CD4-positive, alpha-beta T cell treated with Interleukin-21 for 1 hour (primary cell): ENCODE measurements around the gene ST6GALNAC1.
"Not testable (repeated sequence)": the region's sequence is repeated elsewhere in the genome, so short reads cannot be mapped to it uniquely, and the experiment has no call there.

Experiments used
- DNase-seq: peaks from one replicate; pipeline ENCODE4 v3.0.0-alpha.2; 2020

Gene ST6GALNAC1

DNA sequence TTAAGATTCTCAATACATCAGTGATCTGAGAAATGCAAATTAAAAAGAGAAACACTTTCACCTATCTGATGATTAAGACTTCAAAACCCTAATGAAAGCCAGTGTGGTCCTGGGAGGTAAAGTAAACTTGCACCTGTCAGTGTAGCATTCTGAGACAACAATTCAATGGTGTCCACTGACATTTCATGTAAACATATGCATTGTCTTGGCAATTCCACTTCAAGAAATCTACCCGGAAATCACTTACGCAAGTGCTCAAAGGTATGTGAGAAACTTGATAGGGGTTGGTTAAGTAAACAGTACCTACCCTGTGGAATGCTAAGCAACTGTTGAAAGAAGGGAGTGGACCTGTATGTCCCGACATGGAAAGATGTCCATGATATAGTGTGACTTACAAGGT lies 2.1 kb downstream of the ST6GALNAC1 start:
- no peak for DNase-seq

DNA sequence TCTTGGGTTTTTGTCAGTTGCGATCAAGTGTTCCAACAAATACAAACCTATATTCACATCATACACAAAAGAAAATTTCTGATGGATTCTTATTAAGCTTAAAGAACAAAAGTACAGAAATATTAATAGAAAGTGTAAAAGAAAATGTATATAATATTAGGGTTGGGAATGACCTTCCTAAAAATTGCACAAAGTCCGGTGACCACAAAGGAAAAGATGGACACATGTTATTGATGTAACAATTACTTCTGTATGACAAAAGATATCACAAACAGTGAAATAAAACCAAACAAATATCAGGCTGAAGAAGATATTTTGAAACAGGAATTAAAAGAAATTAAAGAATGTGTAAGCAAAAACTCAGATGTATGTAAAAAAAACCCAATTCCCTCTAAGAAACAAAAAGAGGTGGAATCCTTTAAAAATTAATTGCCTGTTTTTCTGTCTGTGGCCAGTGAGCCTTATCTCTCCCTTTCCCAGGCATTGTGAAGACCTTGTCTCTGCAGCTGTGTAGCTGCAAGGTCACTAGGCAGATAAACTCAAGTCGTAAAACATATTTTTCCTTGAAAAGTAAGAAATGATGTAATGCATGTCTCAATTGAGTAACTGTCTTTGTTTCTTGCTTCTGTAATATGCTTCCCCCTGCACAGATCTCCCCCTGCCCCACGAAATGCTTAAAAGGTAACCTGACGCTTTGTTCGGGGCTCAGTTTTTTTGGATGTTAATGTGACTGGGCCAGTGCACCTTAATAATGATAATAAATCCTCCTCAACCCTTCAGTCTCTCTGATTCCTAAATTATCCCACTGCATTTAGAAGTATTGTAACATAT lies 2.8 kb downstream of the ST6GALNAC1 start:
- no peak for DNase-seq

DNA sequence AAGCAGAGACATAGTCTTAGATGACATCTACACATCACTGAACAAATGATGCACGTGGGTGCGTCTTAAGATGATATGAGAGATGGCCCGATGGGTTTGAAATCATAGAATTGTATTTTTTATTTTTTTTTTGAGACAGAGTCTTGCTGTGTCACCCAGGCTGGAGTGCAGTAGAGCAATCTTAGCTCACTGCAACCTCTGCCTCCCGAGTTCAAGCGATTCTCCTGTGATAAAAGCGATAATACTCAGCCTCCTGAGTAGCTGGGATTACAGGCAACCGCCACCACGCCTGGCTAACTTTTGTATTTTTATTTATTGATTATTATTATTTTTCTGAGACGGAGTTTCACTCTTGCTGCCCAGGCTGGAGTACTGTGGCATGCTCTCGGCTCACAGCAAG lies 5.3 kb downstream of the ST6GALNAC1 start:
- no peak for DNase-seq

DNA sequence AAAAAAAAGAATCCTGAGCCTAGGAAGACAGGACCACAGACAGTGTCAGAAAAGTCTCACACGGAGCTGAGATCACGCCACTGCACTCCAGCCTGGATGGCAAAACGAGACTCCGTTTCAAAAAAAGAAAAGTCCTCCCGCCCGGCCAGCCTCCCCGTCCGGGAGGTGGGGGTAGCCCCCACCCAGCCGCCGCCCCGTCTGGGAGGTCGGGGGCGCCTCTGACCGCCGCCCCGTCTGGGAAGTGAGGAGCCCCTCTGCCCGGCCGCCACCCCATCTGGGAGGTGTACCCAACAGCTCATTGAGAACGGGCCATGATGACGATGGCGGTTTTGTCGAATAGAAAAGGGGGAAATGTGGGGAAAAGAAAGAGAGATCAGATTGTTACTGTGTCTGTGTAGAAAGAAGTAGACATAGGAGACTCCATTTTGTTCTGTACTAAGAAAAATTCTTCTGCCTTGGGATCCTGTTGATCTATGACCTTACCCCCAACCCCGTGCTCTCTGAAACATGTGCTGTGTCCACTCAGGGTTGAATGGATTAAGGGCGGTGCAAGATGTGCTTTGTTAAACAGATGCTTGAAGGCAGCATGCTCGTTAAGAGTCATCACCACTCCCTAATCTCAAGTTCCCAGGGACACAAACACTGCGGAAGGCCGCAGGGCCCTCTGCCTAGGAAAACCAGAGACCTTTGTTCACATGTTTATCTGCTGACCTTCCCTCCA lies 6.9 kb downstream of the ST6GALNAC1 start:
- DNase-seq = not testable (repeated sequence)

DNA sequence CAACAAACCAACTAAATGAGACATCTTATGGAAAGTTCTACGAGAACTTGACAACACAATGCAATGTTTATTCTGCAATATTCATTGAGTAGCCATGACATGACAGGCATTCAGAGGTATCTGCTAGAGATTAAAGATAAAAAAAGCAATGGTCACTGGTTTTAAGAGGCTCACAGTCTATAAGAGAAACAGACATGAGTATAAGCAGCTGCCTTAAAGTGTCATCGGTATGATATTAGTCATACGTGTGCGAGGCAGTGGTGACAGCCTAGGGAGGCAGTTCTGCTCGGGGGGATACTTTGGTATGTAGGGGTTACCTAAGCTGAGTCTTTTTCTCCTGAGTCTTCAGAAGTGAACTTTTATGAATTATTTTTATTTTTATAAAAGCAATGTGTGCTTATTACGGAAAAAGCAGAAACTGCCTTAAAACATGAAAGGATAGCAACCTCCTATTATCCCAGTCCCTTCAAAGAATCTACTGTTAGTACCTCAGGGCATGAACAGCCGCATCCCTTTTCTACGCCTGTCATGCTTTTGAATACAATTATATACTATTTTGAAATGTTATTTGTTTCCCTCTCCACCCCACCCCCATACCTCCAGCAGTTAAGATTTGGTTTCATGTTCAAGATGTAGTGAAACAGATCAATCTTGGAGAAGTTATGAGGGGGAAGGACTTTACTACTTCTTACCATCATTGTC lies 7.7 kb downstream of the ST6GALNAC1 start:
- DNase-seq = no peak

DNA sequence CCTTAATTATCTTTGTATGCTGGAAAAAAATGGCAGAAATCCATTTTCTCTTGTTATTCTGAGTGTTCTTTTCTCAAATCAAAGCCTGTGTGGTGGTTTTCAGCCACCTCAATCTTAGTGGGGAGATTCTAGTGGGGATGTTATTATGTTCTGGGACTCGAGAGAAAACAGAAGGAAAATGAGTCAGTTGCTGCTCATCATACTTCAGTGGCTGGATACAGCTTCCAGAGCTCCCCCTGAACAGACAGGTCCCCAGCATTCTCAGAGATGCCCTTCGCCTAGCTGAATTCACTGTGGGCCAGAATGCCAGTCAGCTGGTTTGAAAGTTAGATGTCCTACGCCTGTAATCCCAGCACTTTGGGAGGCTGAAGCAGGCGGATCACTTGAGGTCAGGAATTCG lies 8.5 kb downstream of the ST6GALNAC1 start:
- DNase-seq = no peak

DNA sequence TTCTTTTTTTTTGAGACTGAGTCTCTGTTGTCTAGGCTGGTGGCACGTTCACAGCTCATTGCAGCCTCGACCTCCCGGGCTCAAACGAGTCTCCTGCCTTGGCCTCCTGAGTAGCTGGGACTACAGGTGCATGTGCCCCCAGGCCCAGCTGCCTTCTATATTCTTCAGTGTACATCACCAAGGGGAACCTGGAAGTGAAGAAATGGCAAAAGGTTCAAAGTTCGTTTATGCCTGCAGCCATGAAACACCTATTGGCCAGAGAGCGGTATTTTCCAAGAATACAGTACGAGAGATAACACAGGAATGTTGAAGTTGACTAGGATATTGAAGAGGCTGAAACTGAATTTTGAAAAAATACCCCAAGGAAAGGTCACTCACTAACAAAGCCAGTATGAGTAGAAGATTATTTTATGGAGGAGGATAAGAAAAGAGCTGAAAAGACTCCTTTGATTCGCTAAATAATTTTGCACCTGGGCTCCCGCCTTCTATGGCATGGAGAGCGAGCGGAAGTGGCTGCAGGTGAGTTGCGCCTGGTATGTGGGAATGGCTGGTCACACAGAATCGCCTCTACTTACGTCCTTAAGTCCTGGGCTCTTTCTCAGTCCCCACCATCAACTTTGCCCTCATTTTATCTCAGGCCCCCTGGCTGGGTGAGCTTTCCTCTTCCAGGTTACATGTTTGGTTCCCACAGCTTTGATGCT lies 9.8 kb downstream of the ST6GALNAC1 start:
- DNase-seq = no peak

DNA sequence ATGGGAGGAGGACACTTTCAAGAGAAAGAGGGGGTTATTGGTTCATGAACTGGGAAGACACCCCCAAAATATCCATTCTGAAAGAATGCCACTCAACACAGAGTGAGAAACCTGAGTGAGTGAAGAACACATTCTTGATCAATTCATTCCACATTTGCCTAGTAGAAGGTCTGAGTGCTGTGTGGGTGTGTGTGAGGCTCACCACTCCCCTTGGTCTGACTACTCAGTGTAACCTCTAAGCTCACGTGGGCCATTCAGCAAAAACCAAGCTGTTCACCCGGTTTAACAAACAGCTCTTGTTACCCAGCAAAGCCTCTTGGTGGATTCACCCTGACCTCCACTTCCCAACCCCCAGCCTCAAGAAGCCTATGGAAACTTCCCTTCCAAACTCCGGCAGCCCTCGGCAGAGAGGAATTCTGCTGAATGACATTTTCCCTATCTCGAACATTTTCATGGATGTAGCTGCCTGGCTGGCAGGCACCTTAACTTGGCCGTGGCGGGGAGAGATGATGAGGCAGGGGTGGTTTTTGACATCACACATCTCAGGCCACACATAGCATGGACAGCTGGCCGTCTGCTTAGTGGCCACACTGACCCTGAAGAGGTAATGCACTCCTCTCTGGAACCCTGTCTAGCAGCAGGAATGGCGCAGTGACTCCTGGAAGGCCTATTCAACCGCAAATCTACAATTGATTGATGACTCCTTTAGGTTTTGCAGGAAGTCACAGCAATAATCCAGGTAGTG lies 11.6 kb downstream of the ST6GALNAC1 start:
- DNase-seq = no peak

DNA sequence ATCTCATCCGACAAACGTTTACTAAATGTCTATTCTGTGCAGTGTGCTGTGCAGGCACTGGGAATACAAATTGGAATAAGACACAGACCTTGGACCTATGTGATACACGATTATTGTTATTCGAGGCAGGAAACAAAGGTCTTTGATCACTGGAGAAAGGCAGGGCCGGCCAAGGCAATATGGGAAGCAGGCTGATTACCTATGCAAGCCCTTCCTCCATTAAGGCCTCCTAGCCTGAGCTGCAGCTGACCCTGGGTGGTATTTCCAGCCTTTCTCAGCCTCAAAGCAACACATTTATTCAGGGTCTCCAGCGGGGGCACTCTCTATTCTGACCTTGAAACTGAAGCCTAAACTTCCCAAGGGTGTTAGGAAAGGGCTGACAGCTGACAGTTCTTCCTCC lies 13.4 kb downstream of the ST6GALNAC1 start:
- no peak for DNase-seq

DNA sequence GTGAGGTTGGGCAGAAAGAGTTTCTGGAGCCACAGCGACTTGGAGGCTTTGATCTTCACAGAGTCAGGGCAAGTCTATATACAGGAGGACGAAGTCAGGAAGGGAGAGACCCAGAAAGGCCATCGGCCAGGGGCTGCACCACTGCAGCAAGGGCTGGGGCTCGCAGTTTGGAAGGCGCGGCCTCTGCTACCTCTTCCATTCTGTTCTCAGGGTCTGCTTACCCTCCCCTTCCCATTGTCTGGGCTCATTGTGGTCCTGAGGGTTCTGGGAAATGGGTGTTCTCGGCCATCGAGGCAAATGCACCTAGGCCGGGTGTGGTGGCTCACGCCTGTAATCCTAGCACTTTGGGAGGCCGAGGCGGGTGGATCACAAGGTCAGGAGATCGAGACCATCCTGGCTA lies 16.0 kb downstream of the ST6GALNAC1 start:
- no peak for DNase-seq

DNA sequence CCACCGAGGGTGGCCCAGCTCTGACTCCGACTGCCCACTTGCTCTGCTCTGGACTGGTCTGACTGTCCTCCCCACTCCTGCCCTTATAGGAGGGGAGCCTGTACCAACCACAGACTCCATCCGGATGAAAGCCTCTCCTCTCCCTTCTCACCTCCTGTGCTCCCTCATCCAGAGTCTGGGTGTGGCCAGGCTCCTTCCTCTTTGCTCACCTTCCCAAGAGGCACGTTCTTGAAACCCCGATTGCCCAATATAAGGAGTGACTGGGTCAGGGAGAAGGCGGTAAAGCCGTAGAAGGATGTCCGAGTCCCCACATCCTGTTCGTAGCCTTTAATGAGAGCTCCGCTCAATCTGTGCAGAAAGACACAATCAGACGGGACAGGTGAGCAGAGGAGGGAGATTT lies 17.1 kb downstream of the ST6GALNAC1 start:
- no peak for DNase-seq

DNA sequence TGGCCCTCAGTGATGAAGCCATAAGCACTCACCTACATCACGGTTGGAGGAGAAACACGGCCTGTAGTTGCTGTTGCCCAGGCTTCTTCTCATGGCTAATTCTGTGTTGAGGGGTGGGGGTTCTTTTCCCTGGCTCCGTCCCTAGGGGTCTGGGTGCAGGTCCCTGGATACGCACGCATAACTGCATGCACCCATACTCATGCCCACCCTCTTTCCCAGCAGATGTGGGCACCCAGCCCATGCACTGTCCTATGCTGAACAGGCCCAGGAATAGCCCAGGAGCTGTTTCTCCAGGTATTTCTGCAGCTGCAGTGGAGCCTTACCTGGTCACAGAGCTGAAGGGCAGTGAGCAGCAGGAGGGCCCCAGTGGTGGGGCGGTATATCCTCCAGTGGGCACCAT lies 18.1 kb downstream of the ST6GALNAC1 start:
- no peak for DNase-seq

DNA sequence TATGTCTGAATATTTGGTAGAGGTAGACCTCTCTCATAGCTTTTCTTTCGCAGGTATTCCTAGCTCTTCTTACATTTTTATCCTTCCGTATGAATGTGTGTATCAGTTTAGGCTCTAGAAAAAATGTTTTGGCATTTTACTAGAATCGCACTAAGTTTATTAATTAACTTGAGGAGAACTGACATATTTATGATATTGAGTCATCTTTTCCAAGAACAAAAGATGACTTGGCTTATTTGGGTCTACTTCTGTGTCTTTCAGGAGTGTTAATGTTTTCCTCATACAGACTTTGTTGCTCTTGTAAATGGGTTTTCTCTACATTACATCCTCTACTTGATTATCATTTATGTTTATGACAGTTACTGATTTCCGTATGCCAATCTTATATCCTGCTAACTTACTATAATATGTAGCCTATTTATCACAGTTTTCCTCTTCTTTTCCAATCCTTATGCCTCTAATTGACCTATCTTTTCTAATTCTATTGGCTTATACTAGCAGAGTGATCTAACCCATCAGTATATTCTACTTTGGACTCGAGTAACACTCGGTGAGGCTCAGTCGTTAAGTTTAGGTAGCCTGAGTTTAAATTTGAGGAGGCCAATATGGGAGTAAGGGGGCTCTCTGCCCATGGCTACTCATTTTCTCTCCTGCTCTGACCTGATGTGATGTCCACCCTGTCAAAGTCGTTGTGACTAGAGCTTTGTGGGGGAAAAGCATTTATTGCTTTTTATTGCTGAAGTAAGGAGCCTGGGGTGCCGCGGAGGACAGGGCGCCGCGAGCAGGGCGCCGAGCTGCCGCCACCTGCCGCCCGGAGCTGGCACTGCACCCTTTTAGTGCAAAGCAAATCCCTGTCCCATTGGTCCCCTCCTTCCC lies 20.0 kb downstream of the ST6GALNAC1 start:
- DNase-seq = peak; percentile 80

DNA sequence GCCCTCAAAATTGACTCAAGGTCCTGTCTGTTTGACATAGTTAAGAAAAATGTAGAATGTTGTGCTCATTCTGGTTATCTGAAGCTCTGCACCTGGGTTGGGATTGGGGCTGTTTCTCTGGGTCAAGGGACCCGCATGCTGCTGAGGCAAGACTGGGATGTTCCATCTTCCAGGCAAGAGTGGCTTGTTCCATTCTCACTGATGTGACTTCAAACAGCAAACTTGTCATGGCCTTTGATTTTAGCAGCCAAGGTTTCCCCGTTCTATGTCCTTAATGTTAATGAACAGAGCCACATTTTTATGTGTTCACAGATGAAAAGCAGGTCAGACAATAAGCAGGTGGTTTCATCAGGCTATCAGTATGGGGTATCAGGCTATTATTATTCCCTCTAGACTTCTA lies 25.7 kb downstream of the ST6GALNAC1 start:
- no peak for DNase-seq

DNA sequence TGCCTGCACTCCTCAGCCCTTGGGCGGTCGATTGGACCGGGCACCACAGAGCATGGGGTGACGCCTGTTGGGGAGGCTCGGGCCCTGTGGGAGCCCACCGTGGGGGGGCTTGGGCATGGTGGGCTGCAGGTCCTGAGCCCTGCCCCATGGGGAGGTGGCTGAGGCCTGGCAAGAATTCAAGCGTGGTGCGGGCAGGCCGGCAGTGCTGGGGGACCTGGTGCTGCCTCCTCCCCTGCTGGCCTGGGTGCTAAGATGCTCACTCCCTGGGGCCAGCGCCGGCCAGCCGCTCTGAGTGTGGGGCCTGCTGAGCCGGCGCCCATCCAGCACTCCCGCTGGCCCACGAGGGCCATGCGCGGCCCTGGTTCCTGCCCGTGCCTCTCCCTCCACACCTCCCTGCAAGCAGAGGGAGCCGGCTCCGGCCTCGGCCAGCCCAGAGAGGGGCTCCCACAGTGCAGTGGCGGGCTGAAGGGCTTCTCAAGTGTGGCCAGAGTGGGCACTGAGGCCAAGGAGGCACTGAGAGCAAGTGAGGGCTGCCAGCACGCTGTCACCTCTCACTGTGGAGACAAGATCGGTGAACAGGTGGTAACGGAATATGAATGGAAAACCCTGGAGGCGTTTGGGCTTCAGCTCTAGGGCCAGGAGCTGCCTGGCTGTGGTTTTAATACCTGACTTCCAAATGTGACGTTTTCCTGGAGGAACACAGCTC lies 28.5 kb downstream of the ST6GALNAC1 start:
- DNase-seq = no peak

DNA sequence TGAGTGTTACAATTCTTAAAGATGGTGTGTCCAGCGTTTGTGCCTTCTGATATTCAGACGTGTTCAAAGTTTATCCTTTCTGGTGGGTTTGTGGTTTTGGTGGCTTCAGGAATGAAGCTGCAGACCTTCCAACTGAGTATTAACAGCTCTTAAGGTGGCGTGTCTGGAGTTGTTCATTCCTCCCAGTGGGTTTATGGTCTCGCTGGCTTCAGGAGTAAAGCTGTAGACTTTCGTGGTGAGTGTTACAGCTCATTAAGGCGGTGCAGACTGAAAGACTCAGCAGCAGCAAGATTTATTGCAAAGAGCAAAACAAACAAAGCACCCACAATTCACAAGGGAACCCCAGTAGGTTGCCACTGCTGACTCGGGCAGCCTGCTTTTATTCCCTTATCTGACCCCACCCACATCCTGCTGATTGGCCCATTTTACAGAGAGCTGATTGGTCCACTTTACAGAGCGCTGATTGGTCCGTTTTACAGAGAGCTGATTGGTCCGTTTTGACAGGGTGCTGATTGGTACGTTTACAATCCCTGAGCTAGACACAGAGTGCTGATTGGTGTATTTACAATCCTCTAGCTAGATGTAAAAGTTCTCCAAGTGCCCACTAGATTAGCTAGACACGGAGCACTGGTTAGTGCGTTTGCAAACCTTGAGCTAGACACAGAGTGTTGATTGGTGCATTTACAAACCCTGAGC lies 29.3 kb downstream of the ST6GALNAC1 start:
- DNase-seq = peak; percentile 37

DNA sequence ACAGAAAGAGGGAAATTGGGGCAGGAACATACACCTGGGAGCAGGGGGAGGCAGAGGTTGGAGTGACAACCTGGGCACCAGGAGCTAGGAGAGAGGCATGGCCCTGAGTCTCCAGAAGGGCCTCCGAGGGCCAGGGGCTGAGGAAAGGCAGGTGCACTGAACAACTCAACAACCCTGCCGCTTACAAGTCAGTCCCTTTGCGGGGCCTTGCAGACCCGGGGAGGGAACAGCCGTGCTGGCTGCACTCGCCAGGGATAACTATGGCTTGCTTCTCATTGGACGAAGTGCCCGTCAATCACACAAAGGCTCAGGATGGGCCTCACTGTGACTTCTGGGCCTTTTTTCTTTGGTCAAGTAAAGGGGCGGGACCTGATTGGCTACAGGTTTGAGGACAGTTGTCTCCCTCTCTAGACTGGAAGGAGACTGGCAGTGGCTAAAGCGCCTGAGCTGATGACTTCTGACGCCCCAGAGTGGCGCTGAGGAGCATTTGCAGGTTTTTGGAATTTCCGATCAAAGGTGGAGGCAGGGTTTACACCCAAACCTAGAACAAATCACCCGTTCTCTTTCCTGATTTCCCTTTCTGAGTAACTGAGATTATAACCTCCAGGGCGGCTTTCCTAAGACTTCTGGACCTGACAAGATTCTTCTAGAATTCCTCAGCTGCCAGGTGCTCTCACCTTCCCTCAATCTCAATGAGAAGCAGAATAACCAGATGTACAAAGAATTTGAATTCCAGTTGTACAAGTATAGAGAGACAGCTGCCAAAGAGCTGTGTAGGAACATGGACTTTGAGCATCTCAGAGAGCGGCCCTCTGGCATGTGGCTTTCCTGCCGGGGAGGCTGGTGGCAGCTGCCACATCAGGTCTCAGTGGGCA lies 30.3 kb downstream of the ST6GALNAC1 start:
- DNase-seq = no peak

DNA sequence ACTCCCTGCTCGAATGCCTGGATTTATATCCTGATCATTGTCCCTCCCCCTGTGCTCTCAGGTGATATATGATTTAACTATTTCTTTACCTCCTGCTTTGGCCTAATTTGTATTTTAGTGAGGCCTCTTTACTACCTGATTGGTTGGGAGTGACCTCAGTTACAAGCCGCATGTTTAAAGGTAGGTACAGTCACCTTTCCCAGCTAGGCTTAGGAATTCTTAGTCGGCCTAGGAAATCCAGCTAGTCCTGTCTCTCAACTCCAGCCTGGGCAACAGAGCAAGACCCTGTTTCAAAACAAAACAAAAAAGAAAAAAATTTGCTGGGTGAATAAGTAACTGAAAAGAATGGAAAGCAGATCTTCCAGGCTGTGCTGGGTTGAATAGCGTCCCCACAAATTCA lies 31.1 kb downstream of the ST6GALNAC1 start:
- DNase-seq = no peak

DNA sequence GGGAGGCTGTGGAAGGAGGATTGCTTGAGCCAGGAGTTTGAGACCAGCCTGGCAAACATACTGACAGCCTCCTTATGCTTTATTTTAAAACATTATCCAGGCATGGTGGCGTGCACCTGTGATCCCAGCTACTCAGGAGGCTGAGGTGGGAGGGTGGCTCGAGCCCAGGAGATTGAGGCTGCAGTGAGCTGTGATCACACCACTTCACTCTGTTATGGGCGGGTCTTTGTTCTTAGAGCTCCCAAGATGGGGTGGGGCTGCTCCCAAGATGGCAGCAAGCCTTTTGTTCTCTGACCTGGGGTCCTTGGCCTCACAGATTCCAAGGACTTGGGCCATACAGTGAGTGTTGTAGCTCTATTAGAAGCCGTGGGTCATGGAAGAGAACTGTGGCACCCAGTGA lies 31.8 kb downstream of the ST6GALNAC1 start:
- no peak for DNase-seq
